Neuronal stem cell (in vitro differentiated cells): ENCODE results near the gene ACSM6.

Experiments
- DNase-seq: peaks from one replicate; pipeline ENCODE4 v3.0.0-alpha.2; 2013; ENCODE audit warnings: low spot score
- H2AFZ ChIP-seq: one replicate; pipeline ENCODE4 v1.6.1; 2013; ENCODE audit warnings: mild to moderate bottlenecking, low read length, inconsistent platforms
- H2AK5ac ChIP-seq: 2 replicates; pipeline ENCODE4 v1.6.1; 2013; ENCODE audit warnings: low read depth, mild to moderate bottlenecking, inconsistent platforms, low read length, moderate library complexity, mixed read lengths
- H2BK120ac ChIP-seq: 2 replicates; pipeline ENCODE4 v1.6.1; 2013; ENCODE audit warnings: low read depth, mild to moderate bottlenecking, inconsistent platforms, low read length, moderate library complexity, mixed read lengths
- H2BK12ac ChIP-seq: one replicate; pipeline ENCODE4 v1.6.1; 2013; ENCODE audit warnings: low read length, inconsistent platforms
- H2BK15ac ChIP-seq: 2 replicates; pipeline ENCODE4 v1.6.1; 2013; ENCODE audit warnings: mild to moderate bottlenecking, low read length, inconsistent platforms, mixed read lengths
- H2BK5ac ChIP-seq: one replicate; pipeline ENCODE4 v1.6.1; 2013; ENCODE audit warnings: inconsistent platforms, mild to moderate bottlenecking, low read length, moderate library complexity
- H3K14ac ChIP-seq: one replicate; pipeline ENCODE4 v1.6.1; 2013; ENCODE audit warnings: low read length, inconsistent platforms
- H3K18ac ChIP-seq: 2 replicates; pipeline ENCODE4 v1.6.1; 2013; ENCODE audit warnings: low read length, inconsistent platforms
- H3K23ac ChIP-seq: 2 replicates; pipeline ENCODE4 v1.6.1; 2013; ENCODE audit warnings: low read depth, mild to moderate bottlenecking, mixed read lengths, low read length, inconsistent platforms; ENCODE audit not compliant: poor library complexity
- H3K27ac ChIP-seq: replicated peaks from 3 replicates; pipeline ENCODE4 v1.5.1; 2013; ENCODE audit warnings: low read length, inconsistent platforms
- H3K27me3 ChIP-seq, 3 experiments: 2 replicates each; pipeline ENCODE4 v1.6.1; 2013; ENCODE audit warnings: low read length in 3 of 3, mild to moderate bottlenecking in 2 of 3, inconsistent platforms in 1 of 3, low read depth in 1 of 3, mixed read lengths in 1 of 3, moderate library complexity in 1 of 3; ENCODE audit not compliant: control insufficient read depth in 3 of 3, insufficient read depth in 3 of 3
- H3K36me3 ChIP-seq, 2 donors: replicated peaks in 1 of 2; 2 replicates each; pipeline ENCODE4 v1.6.1; 2013; ENCODE audit warnings: low read length in 2 of 2; ENCODE audit not compliant: control insufficient read depth in 2 of 2, insufficient read depth in 2 of 2
- H3K4ac ChIP-seq: 2 replicates; pipeline ENCODE4 v1.6.1; 2013; ENCODE audit warnings: inconsistent platforms, mild to moderate bottlenecking, low read length, moderate library complexity
- H3K4me1 ChIP-seq, 2 donors: 1 replicate in 1 of 2; 2 replicates in 1 of 2; pipeline ENCODE4 v1.6.1; 2013; ENCODE audit warnings: low read length in 2 of 2, low read depth in 1 of 2; ENCODE audit not compliant: control insufficient read depth in 2 of 2, insufficient read depth in 1 of 2
- H3K4me2 ChIP-seq: one replicate; pipeline ENCODE4 v1.6.1; 2013; ENCODE audit warnings: mild to moderate bottlenecking, low read length, inconsistent platforms; ENCODE audit not compliant: insufficient read depth, poor library complexity, severe bottlenecking
- H3K4me3 ChIP-seq, 2 donors: 2 replicates each; pipeline ENCODE4 v1.5.1; 2013; ENCODE audit warnings: low read length in 2 of 2, mild to moderate bottlenecking in 2 of 2, inconsistent platforms in 1 of 2, moderate library complexity in 1 of 2
- H3K79me1 ChIP-seq: one replicate; pipeline ENCODE4 v1.6.1; 2013; ENCODE audit warnings: low read depth, mild to moderate bottlenecking, inconsistent platforms, low read length, moderate library complexity
- H3K9ac ChIP-seq: one replicate; pipeline ENCODE4 v1.6.1; 2013; ENCODE audit warnings: mild to moderate bottlenecking, low read depth, low read length, inconsistent platforms; ENCODE audit not compliant: poor library complexity
- H3K9me3 ChIP-seq, 2 donors: replicated peaks in 1 of 2; 2 replicates each; pipeline versions ENCODE3 to v1.6.1; 2013; ENCODE audit warnings: low read length in 2 of 2, mild to moderate bottlenecking in 2 of 2, inconsistent platforms in 1 of 2, low read depth in 1 of 2, mixed read lengths in 1 of 2, moderate library complexity in 1 of 2; ENCODE audit not compliant: control insufficient read depth in 2 of 2, insufficient read depth in 1 of 2
- H4K8ac ChIP-seq: one replicate; pipeline ENCODE4 v1.6.1; 2013; ENCODE audit warnings: low read depth, mild to moderate bottlenecking, inconsistent platforms, low read length, moderate library complexity
- H4K91ac ChIP-seq: one replicate; pipeline ENCODE4 v1.6.1; 2013; ENCODE audit warnings: low read length, low read depth, mild to moderate bottlenecking, inconsistent platforms; ENCODE audit not compliant: poor library complexity
- WGBS, 2 donors: extraction: QIAGEN DNeasy Blood & Tissue Kit; methylation state at CpG; one replicate each; pipeline ENCODE4 v1.1.7; 2013; ENCODE audit warnings: missing lambda C conversion rate in 2 of 2, mixed read lengths in 1 of 2; ENCODE audit not compliant: insufficient read length in 2 of 2, insufficient replicate concordance in 1 of 2; ENCODE audit errors: extremely low coverage in 2 of 2; 5-methylcytosine and 5-hydroxymethylcytosine counted together

ACSM6 gene

GRCh38 chr10:95263864-95264226 is 69.8 kb downstream of the ACSM6 start:
- no peaks in the 10 kb centered on the region for H3K79me1 ChIP-seq
- H3K4me3 ChIP-seq = no peak overlapping the region
- no peak overlapping the region for H2BK15ac ChIP-seq
- no peak overlapping the region for H4K8ac ChIP-seq
- no peak overlapping the region for H3K4me2 ChIP-seq
- no CpG with 5 or more reads among the region's 7 CpGs for WGBS, 2 donors
- H3K23ac ChIP-seq = no peak overlapping the region
- H3K4ac ChIP-seq = no peak overlapping the region
- H3K27ac ChIP-seq = no peak overlapping the region
- H3K27me3 ChIP-seq = peaks cover 0 to 4% (median 0%) of the 10 kb centered on the region in 3 experiments
- no peak for DNase-seq
- peaks cover 9 to 19% of the 10 kb centered on the region in 2 donors for H3K4me1 ChIP-seq
- H2BK5ac ChIP-seq = no peak overlapping the region
- H3K9ac ChIP-seq = no peak overlapping the region
- no peak overlapping the region for H3K18ac ChIP-seq
- H2AK5ac ChIP-seq = no peak overlapping the region
- no peak overlapping the region for H4K91ac ChIP-seq
- H2BK12ac ChIP-seq = no peak overlapping the region
- H3K14ac ChIP-seq = no peak overlapping the region
- H3K36me3 ChIP-seq = no peaks in the 10 kb centered on the region
- H2BK120ac ChIP-seq = no peak overlapping the region
- H3K9me3 ChIP-seq = no peaks in the 10 kb centered on the region
- no peak overlapping the region for H2AFZ ChIP-seq

DNA sequence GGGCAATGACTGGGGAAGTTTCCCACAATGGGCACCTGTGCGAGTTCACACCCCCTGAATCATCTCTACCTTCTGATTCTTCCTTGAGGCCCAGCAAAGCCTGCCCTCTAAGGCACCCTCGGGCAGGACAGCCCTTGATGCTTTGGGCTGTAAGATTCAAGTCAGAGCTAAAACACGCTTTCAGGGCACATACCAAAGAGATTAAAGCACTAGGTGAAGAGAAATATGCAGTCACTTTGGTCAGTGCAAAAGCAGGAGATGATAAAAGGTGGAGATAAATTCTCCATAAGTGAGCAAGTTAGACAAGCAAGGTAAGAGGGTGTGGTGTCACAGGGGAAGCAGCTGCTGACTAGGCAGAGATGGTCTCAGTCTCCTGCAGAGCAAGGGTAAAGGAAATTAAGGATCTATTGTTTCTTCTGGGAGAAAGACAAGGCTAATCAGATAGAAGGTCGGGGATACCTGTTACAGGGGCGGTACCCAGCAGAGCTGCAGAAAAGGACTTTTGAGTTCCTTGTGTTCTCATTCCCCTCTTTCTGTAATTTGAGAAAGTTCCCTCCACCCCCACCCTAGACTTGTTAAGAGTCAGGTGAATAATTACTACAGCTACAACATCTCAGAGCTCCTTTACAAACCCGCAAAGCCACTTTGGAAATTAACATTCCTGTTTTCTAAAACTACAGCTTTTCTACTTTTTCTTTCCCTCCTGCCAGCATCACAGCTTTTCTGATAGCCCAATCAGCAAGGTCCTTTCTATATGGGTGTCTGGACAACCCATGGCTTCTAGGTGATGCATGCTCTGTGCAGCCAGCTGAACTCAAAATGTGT is 70.4 kb downstream of the ACSM6 start:
- H3K18ac ChIP-seq = no peak overlapping the region
- no peaks in the 10 kb centered on the region for H3K9me3 ChIP-seq
- no peaks in the 10 kb centered on the region for H3K36me3 ChIP-seq
- no peak overlapping the region for H2BK12ac ChIP-seq
- peaks cover 9 to 19% of the 10 kb centered on the region in 2 donors for H3K4me1 ChIP-seq
- no peak for DNase-seq
- H3K9ac ChIP-seq = no peak overlapping the region
- H3K27me3 ChIP-seq = peaks cover 0 to 4% (median 0%) of the 10 kb centered on the region in 3 experiments
- no peak overlapping the region for H3K14ac ChIP-seq
- no peaks in the 10 kb centered on the region for H3K79me1 ChIP-seq
- H3K4me2 ChIP-seq = no peak overlapping the region
- no peak overlapping the region for H3K23ac ChIP-seq
- WGBS, 2 donors = no CpG with 5 or more reads among the region's 6 CpGs
- H2AK5ac ChIP-seq = no peak overlapping the region
- H3K27ac ChIP-seq = no peak overlapping the region
- H3K4me3 ChIP-seq = no peak overlapping the region
- no peak overlapping the region for H3K4ac ChIP-seq
- no peak overlapping the region for H2BK5ac ChIP-seq
- H2AFZ ChIP-seq = no peak overlapping the region
- H4K8ac ChIP-seq = no peak overlapping the region
- no peak overlapping the region for H2BK120ac ChIP-seq
- no peak overlapping the region for H2BK15ac ChIP-seq
- no peak overlapping the region for H4K91ac ChIP-seq

DNA sequence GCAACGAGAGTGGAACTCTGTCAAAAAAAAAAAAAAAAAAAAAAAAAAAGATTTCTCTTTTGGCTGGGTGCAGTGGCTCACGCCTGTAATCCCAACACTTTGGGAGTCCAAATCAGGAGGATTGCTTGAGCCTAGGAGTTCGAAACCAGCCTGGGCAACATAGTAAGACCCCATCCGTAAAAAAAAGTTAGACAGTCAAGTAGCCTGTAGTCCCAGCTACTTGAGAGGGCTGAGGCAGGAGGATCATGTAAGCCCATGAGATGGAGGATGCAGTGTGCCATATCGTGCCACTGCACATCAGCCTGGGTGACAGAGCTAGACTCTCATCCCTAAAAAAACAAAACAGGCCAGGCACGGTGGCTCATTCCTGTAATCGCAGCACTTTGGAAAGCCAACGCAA is 71.5 kb downstream of the ACSM6 start:
- H3K4ac ChIP-seq = no peak overlapping the region
- H3K4me2 ChIP-seq = no peak overlapping the region
- H2BK120ac ChIP-seq = no peak overlapping the region
- H3K23ac ChIP-seq = no peak overlapping the region
- no peak overlapping the region for H2BK15ac ChIP-seq
- H3K79me1 ChIP-seq = no peaks in the 10 kb centered on the region
- H3K9ac ChIP-seq = no peak overlapping the region
- H3K14ac ChIP-seq = no peak overlapping the region
- H4K8ac ChIP-seq = no peak overlapping the region
- no peak overlapping the region for H2AK5ac ChIP-seq
- no peak overlapping the region for H2BK12ac ChIP-seq
- no peak overlapping the region for H3K27ac ChIP-seq
- peaks cover 7 to 16% of the 10 kb centered on the region in 2 donors for H3K4me1 ChIP-seq
- no peak overlapping the region for H3K18ac ChIP-seq
- no peaks in the 10 kb centered on the region for H3K36me3 ChIP-seq
- no peaks in the 10 kb centered on the region for H3K9me3 ChIP-seq
- H2AFZ ChIP-seq = no peak overlapping the region
- peaks cover 0 to 4% (median 0%) of the 10 kb centered on the region in 3 experiments for H3K27me3 ChIP-seq
- H3K4me3 ChIP-seq = no peak overlapping the region
- no peak for DNase-seq
- no peak overlapping the region for H4K91ac ChIP-seq
- no CpG with 5 or more reads among the region's 8 CpGs for WGBS, 2 donors
- no peak overlapping the region for H2BK5ac ChIP-seq

DNA sequence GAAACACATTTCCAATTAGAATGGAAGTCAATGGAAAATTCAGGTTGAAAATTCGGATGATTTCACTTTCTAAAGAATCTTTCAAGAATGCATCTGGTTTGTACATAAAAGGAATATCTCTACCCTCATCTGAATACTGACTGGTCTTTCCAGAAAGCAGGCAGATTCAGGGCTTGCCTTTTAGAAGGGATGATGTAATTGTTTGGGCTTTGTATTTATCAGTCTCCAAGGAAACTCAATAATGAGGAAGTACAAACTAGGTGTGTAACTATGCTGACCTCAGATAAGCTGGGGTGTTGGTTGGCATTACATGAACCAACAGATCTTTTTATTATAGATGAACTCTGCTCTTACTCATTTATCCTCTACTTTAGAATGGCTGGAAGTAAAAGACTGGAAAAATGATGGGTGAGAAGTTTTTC is 72.6 kb downstream of the ACSM6 start:
- no peak overlapping the region for H2BK120ac ChIP-seq
- H3K79me1 ChIP-seq = no peaks in the 10 kb centered on the region
- no peak overlapping the region for H2BK15ac ChIP-seq
- H4K8ac ChIP-seq = no peak overlapping the region
- no peak overlapping the region for H3K23ac ChIP-seq
- DNase-seq = peak; percentile 56
- no peaks in the 10 kb centered on the region for H3K27me3 ChIP-seq
- no peak overlapping the region for H2BK12ac ChIP-seq
- no peaks in the 10 kb centered on the region for H3K9me3 ChIP-seq
- no peak overlapping the region for H2BK5ac ChIP-seq
- no peak overlapping the region for H3K18ac ChIP-seq
- no peak overlapping the region for H2AK5ac ChIP-seq
- H3K9ac ChIP-seq = no peak overlapping the region
- no peak overlapping the region for H3K4me3 ChIP-seq
- H3K27ac ChIP-seq = no peak overlapping the region
- no peak overlapping the region for H3K4me2 ChIP-seq
- no CpG with 5 or more reads among the region's 1 CpG for WGBS, 2 donors
- no peak overlapping the region for H3K4ac ChIP-seq
- H3K4me1 ChIP-seq = peaks cover 4 to 14% of the 10 kb centered on the region in 2 donors
- H4K91ac ChIP-seq = no peak overlapping the region
- H3K14ac ChIP-seq = no peak overlapping the region
- peak overlapping the region; percentile 23 for H2AFZ ChIP-seq
- H3K36me3 ChIP-seq = no peaks in the 10 kb centered on the region
